ENCODE measurements around the gene CYBA.

Gene CYBA

DNA sequence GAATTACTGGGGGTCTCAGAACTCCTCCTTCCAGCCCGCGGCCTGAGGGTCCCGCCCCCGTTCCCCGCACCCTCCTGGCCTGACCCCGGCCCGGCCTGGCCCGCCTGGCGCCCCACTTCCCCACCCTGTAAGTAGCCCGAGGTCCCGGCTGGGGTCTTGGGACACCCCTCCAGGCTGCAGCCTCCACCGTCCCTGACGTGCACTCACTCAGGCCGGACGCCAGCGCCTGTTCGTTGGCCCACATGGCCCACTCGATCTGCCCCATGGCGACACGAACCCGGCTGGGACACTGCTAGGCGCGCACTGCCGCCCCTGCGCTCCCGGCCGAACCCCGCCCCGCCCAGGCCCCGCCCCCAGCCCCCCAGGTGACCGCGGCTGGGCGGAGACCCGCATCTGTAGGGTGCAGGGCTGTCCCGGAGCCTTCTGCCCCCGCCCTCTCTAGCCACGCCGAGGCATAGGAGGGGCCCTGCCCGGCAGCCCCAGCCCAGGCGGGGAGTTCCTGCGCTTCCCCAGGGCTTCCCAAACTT lies at the start of gene CYBA:
Gene CYBA, minus strand, starts transcription at position 305 of the 527 bp plus-strand sequence. Its CDS starts 40 bp downstream, at position 265.
- no peak for DNase-seq

DNA sequence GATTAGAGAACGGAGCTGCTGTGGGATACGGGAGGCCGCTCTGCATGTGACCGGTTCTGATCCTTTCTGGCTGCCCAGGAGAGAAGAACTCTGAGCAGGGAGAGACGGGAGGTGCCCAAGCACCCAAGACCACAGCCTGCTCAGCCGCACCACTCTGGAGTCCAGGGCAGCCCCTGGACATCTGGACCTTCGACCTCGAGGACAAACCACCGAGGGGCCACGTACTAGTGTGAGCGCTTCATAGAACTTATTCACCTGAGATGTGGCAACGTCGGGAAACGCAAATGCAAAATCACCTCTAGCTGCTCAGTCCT lies 49.4 kb upstream of the CYBA start:
- DNase-seq = no peak

DNA sequence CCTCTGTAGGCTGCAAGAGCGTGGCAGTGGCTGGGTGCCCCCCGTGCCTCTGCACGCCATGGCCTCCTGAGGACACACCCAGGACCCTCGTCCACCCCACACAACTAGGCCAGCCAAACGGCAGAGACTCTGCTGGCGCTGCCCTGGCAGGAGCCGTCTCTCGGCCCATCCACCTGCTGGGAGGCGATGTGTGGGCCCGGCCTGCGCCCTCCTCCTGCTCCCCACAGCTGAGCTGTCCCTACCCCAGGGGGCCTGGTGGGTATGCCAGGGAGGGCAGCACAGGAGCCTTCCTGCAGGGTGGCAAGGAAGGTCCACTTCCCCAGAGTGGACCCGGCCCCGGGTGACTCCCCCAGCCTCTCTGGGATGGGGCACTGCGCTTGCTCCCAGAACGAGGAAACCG lies 48.3 kb upstream of the CYBA start:
- DNase-seq = no peak

DNA sequence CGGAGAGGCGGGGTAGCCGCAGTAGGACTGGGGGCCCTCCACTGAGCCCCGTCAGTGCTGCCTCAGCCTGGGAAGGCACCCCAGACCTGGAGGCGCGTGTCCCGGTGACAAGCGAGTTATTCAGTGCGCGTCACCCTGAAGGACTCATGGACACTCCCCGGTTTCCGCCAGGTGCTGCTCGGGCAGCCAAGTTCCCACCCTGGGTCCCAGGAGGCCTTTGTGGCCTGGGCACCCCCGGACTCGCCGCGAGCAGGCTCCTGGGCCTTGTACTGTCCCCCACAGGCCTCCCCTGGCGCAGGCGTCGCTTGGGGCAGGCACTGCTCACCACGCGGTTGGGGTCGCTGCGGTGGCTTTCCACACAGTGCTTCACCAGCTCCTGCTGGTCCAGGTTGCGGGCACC lies 47.8 kb upstream of the CYBA start:
- DNase-seq = no peak

DNA sequence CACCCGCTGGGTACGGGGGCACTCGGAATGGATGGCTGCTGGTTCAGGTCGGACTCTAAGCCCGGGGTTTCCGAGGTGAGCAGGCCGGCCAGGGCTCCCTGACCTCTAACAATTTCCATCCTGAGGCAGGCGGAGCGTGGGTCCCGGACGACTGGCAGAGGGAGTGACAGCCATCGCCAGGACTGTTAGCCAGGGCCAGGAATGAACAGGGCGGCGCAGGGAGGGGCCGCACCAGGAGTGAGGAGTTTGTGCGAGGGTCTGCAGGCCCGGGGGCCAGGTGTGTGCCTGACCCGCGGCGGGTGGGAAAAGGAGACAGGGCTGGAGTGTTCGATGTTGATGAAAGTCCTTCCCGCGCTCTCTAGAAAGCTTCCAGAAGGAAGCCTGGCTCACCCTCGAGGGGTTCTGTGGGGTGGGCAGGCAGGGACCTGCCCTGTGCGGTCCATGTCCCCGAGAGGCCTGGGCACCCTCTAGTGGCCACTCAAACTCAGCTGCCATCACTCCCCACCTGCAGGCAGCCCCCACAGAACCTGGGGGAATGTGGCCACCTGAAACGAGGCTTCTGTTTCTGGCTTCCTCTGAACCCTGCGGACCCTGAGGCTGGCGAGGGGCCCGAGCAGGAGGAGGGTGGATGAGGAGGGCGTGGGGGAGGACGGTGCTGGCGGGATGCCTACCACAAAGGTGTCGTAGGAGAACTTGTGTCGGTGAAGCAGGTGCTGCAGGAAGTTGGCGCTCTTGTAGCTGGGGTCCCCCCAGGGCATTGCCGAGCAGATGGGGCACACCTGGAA lies 47.2 kb upstream of the CYBA start:
- DNase-seq = no peak

DNA sequence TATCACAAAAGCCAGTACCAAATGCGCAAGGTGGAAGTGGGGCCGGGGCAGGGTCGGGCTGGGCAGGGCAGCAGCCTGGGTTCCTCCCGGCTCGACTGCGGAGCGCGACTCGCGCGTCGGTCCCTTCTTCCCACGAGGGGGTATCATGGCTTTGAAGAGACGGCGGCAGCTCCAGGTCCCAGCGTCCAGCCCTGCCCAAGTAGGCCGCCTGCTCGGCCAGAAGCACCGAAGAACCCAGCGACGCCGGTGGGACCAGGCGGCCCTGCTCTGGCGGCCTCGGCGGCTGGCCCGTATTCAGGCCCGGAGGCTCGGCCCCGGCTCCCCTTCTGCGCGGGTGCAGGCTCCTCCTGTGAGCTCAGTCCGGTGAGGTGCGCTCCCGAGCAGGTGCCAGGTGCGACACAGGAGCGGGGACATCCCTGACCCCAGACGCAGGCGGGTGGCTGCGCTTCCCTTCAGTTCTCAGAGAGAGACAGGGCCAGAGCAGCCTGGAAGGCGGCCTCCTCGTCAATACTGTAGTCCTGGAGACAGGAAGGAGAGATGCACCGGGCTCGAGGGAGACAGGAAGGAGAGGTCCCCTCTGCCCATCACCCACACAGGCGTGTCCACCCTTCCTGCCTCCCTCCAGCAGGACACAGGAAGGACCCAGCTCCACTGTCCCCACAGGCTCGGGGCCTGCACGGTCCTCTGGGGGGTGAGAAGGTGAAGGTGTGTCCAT lies 46.4 kb upstream of the CYBA start:
- DNase-seq = no peak

DNA sequence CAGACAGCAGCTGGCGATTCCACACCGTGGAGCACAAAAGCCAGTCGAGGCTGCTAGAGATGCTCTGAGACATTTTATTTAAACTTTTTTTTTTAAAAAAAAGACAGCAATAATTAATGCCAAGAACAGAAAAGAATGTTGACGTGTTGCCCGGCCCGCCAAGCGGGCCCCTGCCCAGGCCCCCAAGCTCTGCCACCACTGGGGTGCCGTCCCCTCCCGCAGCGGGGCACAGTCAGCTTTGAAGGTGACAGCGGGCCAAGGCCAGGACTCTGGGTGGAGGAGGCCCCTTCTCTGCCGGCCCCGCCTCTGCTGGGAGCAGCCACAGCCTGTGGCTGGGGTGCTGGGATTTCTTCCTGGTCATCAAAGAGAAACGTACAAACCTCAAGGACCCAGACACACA lies 45.6 kb upstream of the CYBA start:
- DNase-seq = no peak

DNA sequence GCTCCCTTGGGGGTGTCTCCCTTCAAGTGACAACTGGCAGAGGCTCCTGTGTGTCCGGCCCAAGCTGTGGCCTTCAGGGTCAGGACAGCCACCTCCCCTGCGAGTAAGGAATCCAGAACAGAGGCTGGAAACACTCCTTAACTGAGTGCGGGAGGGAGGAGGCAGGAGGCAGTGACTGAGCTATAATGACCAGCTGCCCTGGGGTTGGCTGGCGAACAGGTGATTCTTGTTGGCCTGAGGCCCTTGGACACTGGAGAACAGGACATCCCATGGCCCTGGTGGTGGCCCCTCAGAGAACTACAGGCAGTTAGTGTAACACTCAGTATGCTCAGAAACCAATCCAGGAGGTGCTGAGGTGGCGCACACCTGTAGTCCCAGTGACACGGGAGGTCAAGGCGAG lies 44.9 kb upstream of the CYBA start:
- no peak for DNase-seq

DNA sequence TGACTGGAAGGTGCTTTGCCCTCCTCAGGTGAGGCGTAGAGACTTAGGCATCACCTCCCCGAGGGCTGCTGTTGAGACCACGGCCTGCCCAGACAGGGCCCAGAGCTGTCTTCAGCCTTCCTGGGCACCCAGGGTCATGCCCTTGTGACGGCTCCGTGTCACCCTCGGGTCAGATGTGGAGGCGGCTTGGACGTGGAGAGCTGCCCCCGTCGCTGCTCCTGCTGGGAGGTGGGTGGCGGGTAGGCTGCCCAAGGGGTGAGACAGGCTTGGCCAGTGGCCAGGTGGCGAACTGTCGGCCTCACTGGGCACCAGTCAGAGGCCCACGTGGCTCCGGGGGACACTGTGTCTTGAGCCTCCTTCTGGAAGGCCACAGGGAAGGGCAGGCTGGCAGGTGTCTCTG lies 44.4 kb upstream of the CYBA start:
- DNase-seq = no peak

DNA sequence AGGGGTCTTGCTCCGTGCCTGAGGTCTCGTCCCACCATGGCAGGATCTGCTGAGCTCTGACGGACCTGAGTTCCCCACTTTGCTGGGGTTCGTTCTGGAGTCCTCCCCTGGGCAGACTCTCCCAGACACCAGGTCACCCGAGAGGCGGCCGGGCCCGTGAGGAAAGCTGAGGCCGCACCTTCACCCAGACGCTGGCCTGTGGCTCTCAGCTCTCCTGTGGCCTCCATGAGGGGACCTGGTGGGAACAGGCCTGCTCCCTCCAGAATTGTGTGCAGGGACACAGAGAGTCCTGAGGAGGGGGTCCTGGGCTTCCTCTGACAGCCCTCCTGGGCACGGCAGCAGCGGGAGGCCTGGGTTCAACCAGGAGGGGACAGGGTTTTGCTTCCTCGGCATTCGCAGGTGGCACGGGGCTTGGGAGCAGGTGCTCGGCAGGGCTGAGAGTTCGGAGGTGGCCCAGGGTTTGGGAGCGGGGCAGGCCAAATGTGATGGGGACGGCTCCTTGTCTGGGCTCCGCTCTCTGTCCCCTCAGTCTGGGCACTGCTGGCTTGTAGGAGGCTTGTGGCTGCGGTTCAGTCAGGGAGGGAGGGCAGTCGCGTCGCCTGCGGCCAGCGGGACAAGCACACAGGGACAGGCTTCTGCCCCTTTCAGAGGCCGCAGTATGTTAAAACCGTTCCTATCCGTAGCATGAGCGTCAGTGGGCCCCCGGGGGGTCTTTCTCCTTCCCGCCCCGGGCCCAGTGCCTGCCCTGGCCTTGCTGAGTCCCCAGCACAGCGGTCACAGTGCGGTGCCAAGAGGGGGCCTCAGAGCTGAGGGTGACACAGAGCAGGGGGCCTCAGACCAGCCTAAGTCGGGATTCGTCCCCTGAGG lies 43.6 kb upstream of the CYBA start:
- no peak for DNase-seq

DNA sequence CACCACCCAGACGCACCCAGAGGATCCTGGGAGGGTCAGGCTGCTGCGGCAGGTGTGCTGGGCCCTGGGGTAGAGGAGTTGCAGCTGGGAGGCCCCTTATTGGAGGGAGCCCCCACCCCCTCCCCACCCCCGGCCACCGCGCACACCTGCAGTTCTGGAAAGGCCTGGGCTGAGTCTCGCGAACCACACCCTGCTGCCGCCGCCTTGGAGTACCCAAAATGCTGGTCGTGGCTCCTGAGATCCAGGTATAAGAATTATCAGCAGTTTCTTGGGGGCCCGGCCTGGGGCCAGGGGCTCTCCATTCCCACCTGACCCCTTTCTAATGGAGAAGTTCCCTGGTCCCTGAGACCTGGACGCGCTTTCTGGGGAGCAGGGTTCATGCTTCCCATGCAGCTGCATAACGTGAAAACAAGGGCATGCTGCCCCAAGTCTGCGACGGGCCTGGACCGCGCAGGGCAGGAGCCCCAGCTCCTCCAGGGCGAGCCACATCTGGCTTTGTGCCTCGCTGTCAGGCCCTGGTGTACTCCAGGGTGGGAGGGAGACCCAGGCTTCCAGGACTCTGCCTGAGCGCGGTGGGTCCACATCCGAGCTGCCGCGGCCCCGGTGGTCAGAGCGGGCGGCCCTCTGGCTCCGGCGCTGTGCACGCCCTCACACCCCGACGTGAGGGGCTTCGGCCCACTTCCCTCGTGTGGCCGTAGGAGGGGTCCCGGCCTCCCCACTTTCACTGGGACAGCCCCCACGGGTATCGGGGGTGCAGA lies 42.7 kb upstream of the CYBA start:
- no peak for DNase-seq

DNA sequence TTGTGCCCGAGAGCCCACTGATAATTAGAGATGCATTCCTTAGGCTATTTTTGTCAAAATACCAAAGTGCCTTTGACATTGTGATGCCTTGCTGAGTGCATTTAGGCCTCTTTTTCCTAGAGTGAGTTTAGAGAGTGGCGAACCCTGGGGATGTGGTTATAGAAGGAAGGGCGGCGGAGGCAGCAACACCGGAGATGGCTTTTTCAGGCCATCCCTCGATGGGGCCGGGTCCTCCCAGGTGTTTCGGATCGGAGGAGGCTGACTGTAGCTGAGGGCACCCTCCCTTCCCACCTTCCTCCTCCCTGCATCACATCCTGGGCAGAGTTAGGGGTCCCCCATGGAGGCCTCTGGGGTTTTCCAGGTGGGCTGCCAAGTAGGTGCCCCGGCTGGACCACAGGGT lies 42.0 kb upstream of the CYBA start:
- DNase-seq = no peak

DNA sequence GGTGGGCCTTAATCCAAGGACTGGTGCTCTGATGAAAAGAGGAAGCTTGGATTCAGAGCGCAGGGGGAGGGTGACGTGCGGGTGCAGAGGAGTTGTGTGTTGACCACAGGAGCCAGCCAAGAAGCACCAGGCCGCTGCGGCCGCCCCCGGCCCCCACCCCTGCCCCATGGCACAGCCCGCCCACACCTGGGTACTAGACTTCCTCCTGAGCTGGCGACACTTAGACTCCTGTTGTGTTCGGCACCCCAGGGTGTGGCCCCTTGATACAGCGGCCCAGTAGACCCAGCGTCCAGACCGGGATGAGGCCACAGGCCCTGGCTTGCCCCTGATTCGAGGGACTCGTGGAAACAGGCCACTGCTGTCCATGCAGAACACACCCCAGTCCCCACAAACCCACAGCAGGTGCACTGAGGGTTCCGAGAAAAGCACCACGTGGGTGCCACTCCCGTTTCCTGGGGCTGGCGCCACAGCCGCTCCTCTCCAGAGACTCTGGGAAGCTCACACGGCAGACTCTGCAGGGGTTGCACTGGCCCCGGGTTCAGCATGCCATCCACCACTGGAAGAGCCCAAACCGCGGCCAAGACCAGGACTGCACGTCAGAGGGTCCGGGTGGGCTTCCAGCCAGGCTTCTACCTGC lies 41.2 kb upstream of the CYBA start:
- no peak for DNase-seq

DNA sequence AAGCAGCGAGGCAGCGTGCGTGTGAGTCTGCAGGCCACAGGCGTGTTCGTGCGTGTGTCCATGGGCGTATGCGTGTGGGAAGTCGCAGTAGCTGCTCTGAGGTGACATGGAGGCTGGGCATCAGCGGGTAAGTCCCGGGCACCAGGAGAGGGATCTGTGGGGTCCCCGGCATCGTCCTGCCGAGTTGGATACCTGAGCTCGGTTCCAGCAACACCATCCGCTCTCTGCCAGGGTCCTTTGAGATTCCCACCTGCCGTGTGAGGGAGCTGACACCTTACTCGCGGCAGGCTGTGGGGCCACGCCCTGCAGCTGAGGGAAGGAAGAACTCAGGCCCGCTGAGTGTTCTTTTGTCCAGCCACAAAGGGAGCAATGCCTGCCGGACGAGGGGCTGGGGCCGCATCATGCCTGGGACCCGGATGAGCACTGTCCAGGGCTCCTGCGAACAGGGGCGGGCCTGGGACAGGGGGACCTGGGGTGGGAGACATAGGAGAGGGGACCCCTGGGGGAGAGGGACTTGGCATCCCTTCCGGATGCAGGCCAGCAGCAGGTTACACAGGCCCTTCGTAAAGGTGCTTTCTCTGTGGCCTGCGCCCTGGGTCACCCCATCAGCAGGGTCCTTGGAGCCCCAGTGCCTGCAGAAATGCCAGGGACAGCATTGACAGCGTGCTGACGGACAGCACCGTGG lies 40.4 kb upstream of the CYBA start:
- DNase-seq = no peak

DNA sequence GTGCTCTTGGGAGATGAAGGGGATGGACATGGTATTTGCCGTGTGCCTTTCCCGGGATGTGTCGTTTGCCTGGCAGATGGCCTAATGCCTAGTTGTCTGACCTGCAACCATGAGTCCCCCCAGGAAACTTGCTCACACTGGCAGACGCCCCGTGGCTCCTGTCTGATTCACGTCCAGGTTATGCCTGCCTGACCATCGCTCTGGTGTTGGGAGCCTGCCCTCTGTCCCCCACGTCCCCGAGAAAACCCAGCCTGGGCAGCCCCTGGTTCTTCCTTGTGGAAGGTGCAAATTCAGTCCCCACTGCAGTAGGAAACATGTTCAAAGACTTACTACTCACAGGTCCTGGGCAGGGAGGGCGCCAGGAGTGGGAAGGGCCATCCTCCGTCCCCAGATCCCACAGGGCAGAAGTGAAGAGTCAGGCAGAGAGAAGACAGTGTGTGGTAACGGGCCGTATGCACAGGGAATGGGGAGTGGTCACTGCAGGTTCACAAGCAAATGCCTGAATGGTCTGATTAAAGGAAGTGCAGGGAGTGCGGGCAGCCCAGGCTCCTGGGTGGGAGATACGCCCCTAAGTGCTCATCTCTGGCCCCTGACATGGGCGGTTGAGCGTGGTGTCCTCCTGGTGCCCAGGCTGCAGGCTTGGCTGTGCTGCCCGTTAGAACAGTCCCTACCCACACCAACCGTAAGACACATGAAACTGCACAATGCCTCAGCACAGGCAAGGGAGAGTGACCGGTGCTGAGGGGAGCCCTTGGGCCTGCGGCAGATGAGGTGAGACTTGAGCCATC lies 39.7 kb upstream of the CYBA start:
- no peak for DNase-seq

DNA sequence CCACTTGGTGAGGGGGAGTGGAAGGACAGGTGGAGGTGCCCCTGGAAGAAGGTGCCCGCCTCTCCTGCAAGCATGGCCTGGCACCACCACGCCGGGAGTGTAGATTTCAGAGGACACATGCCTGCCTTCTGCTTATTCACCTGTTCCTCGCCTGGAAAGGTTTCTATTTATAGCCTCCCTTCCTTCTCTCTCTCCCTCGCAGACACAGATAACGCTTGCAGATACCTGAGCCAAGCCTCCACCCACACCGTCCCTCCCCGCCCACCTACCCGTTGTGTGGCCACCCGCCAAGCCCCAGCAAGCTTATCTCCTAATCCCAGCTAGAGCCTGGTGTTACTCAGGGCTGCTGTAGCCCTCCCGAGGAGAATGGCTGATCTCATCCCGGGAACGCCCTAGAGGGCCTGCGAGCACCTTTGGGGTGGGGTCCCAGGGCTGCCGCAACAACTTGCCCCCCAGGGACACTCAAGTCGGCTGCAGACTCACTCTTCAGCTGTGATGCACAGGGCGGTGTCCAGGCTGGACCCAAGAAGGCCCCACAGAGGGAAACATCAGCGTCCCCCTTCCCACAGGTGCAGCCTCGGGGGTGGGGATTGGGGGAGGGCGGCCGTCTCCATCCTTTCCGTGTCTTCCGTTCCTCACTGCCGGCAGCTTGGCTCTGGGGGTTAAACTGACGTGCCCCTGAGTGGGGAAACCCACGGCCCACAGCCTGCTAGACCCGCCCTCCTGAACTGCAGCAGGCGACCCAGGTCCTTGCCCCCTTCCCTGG lies 37.3 kb upstream of the CYBA start:
- DNase-seq = no peak

DNA sequence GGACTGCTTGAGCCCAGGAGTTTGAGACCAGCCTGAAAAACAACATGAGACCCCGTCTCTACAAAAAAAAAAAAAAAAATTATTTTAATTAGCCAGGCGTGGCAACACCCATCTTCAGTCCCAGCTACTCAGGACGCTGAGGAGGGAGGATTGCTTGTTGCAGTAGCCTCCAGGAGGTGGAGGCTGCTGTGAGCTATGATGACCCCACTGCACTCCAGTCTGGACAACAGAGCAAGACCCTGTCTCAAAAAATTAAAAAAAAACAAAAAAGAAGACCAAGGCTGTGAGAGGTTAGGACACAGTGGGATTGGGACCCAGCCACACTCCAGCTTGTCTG lies 36.8 kb upstream of the CYBA start:
- DNase-seq = no peak

DNA sequence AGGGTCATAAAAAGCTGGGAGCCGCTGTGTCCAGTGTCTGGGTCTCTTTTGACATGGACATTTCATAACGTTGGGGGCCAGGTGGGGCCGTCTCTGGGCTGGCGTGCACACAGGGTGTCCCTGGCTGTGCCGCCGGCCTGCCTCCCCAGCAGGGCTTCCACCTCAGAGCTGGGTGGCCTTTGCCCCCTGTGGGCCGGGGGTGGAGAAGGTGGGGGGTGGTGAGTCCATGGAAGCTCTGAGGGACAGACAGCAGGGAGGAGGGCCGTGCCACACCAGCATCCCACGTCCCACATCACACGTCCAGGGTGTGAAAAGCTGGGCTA lies 36.4 kb upstream of the CYBA start:
- DNase-seq = no peak

DNA sequence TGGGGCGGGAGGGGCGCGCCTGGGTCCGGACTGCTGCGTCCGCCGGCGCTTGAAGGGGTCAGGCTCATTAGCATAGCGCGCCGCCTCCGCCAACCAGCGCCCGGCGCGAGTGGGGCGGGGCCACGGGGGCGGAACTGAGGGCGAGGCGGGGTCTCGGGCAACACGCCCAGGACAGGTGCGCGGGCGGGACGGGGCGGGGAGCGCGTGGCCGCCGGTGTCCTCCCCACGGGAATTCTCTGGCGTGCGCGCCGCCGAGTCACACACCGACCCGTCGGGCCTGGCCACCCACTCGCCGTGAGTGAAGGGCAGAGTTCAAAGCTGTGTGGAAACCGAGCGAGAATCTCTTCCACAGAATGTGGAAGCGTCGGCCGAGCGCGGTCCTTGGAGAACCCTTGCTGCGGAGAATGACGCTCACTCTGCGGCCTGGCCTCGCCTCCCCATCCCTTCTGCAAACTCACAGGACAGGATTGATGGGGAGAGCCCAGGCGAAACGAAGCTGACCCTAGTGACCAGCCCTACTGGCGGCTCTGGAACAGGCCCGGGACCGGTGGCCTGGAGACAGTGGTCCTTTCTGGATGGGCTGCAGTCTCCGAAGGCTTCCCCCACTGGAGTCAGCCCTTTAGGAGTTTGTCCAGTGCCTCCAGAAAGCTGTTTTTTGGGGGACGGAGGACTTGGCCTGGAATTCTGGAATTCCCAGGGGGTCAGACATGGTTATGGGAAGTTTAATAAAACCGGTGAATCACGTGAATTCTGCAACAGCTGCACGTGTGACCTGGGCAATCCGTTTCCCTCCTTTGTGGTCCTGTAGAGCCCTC lies 35.8 kb upstream of the CYBA start, which contains the start of gene SNAI3:
Gene SNAI3, minus strand, starts transcription at position 69 of the 815 bp plus-strand sequence. CDS start 101 bp downstream, outside the sequence.
- DNase-seq = peak; percentile 80
